Naive thymus-derived CD4-positive, alpha-beta T cell (primary cell): Measurements from ENCODE around the gene CFAP57. TPM values are rescaled to one million over a fixed set of nuclear protein-coding genes. Genes with fewer than 3 reads are reported as not detected.

Source experiments
- ATAC-seq: fragments of 150-1000 bp; cut with Tn5 transposase; 2 replicates; pipeline ENCODE4 v1.10.0; 2021; ENCODE audit warnings: mild to moderate bottlenecking, moderate library complexity
- CTCF ChIA-PET: fragments of 350-600 bp; sonication (Branson Sonifier 250); formaldehyde crosslinking; loops from one replicate; lab custom pipeline; 2021; ENCODE audit warnings: antibody characterized with exemption; lab: Charles Lee
- POLR2A ChIA-PET: fragments of 350-600 bp; sonication (Branson Sonifier 250); formaldehyde crosslinking; loops from one replicate; lab custom pipeline; 2021; ENCODE audit warnings: antibody characterized with exemption, inconsistent platforms; lab: Charles Lee
- DNase-seq, 9 donors: peaks; one replicate each; pipeline versions ENCODE4 v3.0.0 to v3.0.0-alpha.2; 2020 to 2022; ENCODE audit warnings: mixed read lengths in 1 of 9
- H3K27ac ChIP-seq: one replicate; pipeline ENCODE4 v1.7.0; 2013; ENCODE audit warnings: mild to moderate bottlenecking, low read depth, low read length, moderate library complexity
- H3K27me3 ChIP-seq, 2 donors: one replicate each; pipeline ENCODE4 v1.7.0; 2013; ENCODE audit warnings: low read length in 2 of 2, mild to moderate bottlenecking in 2 of 2, moderate library complexity in 2 of 2; ENCODE audit not compliant: control insufficient read depth in 2 of 2, insufficient read depth in 2 of 2
- H3K36me3 ChIP-seq, 3 experiments: 1 replicate in 2 of 3; 2 replicates in 1 of 3; pipeline ENCODE4 v1.7.0; 2013; ENCODE audit warnings: low read length in 3 of 3, mild to moderate bottlenecking in 3 of 3, moderate library complexity in 1 of 3; ENCODE audit not compliant: insufficient read depth in 3 of 3, control insufficient read depth in 2 of 3
- H3K4me1 ChIP-seq, 2 donors: one replicate each; pipeline ENCODE4 v1.7.0; 2013; ENCODE audit warnings: low read length in 2 of 2, mild to moderate bottlenecking in 2 of 2, moderate library complexity in 1 of 2; ENCODE audit not compliant: control insufficient read depth in 2 of 2, insufficient read depth in 2 of 2
- H3K4me3 ChIP-seq: 2 replicates; pipeline ENCODE4 v1.7.0; 2013; ENCODE audit warnings: mild to moderate bottlenecking, low read length
- H3K9me3 ChIP-seq, 3 experiments: 1 replicate in 2 of 3; 2 replicates in 1 of 3; pipeline ENCODE4 v1.7.0; 2013; ENCODE audit warnings: low read length in 3 of 3; ENCODE audit not compliant: control insufficient read depth in 2 of 3
- H3K27ac Mint-ChIP-seq, 9 donors: one replicate each; pipeline ENCODE4 v1.8.0; 2020 to 2022; ENCODE audit warnings: mixed read lengths in 9 of 9, mild to moderate bottlenecking in 8 of 9, moderate library complexity in 5 of 9, inconsistent platforms in 2 of 9
- H3K27me3 Mint-ChIP-seq, 5 donors: one replicate each; pipeline ENCODE4 v1.8.0; 2021 to 2022; ENCODE audit warnings: mixed read lengths in 5 of 5, mild to moderate bottlenecking in 1 of 5
- H3K36me3 Mint-ChIP-seq, 5 donors: one replicate each; pipeline ENCODE4 v1.8.0; 2020 to 2022; ENCODE audit warnings: mixed read lengths in 5 of 5, mild to moderate bottlenecking in 3 of 5, inconsistent platforms in 1 of 5
- H3K4me1 Mint-ChIP-seq, 7 donors: one replicate each; pipeline ENCODE4 v1.8.0; 2020 to 2022; ENCODE audit warnings: mixed read lengths in 7 of 7, mild to moderate bottlenecking in 3 of 7, inconsistent platforms in 1 of 7
- H3K4me3 Mint-ChIP-seq, 10 donors: one replicate each; pipeline ENCODE4 v1.8.0; 2020 to 2022; ENCODE audit warnings: mild to moderate bottlenecking in 10 of 10, mixed read lengths in 10 of 10, moderate library complexity in 6 of 10, inconsistent platforms in 2 of 10
- H3K9me3 Mint-ChIP-seq, 11 donors: one replicate each; pipeline ENCODE4 v1.8.0; 2020 to 2022; ENCODE audit warnings: mixed read lengths in 11 of 11, mild to moderate bottlenecking in 4 of 11, inconsistent platforms in 1 of 11, moderate library complexity in 1 of 11
- intact Hi-C, 2 donors: fragments of 100-400 bp; cut with micrococcal nuclease; formaldehyde crosslinking; loops; one replicate each; pipeline ENCODE4 v1.15.1; 2023
- polyA plus RNA-seq, 2 donors: library from polyadenylated mRNA; unstranded; fragments of 300-500 nt; fragmentation: Illumina TruSeq; gene quantifications; one replicate each; pipeline ENCODE4 v1.2.3, GENCODE V29; 2021
- total RNA-seq, 6 experiments: library from RNA in 5 of 6; stranded (reverse) in 5 of 6; gene quantifications; 1 replicate in 5 of 6; 2 replicates in 1 of 6; pipeline ENCODE4 v1.2.3 and lab custom pipeline; 2021 to 2026

CFAP57 gene
- total RNA-seq (under 1 TPM in 1 of 5 experiments, not detected in 4; 0.07 TPM), polyA plus RNA-seq (not detected), total RNA-seq (lab: John Stamatoyannopoulos, UW) (not detected)

DNA sequence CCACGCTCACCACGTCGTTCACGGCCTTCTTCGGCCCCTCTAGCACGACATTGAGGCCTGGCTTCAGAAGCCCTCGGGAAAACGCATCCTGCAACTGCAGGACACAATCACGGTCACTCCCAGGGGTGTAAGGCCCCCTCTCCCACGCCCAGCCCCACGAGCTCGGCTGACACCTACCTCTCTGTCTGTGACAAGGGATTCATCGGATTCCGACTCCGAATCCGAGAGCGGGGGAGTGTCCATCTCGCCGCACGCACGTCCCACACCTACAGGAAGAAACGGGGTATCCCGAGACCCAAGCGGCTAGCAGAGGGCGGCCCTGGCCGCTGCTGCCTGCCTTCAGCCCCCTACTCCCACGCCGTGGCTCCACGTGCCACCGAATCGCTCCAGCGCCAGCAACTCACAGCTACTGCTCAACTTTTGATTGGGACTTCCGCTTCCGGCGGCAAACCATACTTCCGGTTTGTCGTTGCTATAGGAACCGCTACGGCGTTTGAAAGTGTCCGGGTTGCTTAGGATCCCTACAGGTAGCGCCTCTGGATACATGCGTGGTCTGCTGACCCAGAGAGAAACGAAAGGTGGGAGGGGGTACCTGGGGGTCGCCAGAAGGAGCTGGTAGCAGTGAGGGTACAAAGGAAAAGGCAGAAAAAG lies at the start of gene CFAP57, which contains the start of gene EBNA1BP2:
TSS of gene CFAP57 (plus strand) at position 455 of the 651 bp plus-strand sequence. CDS start 424 bp downstream, outside the sequence.
TSS of gene EBNA1BP2 (minus strand) at position 415 of the 651 bp plus-strand sequence. CDS start at position 243, 172 bp downstream.
- peak within 1 kb of the TSS; percentile 95 for H3K4me3 ChIP-seq
- peaks cover 10 to 13% of the 10 kb centered on the region in 2 donors for H3K4me1 ChIP-seq
- H3K36me3 ChIP-seq: peaks cover 4 to 43% (median 10%) of the 10 kb centered on the region in 3 experiments
- Mint-ChIP-seq H3K4me3 (peak within 1 kb of the TSS; percentile 90 to 100 (median 99)), H3K4me1 (peaks cover 14 to 49% (median 33%) of the 10 kb centered on the region in 7 donors), H3K9me3 (no peaks in the 10 kb centered on the region), H3K36me3 (peaks cover 5 to 28% (median 26%) of the 10 kb centered on the region in 5 donors), H3K27ac (peak within 1 kb of the TSS; percentile 89 to 98 (median 95)), H3K27me3 (peaks cover 14 to 25% (median 19%) of the 10 kb centered on the region in 5 donors)
- ATAC-seq: peak; percentile 82
- H3K9me3 ChIP-seq: no peaks in the 10 kb centered on the region
- intact Hi-C loops: loop anchor here (1.0 to 10.0 kb wide), 20 partner anchors 186 to 1810 kb away; partner anchors contain the start of genes C1orf50 (in 2 of the 2), CDC20 (in 2 of the 2), ERMAP (in 2 of the 2) and IPO13 (in 2 of the 2)
- H3K27ac ChIP-seq: peak within 1 kb of the TSS; percentile 74
- H3K27me3 ChIP-seq: peaks cover 0 to 3% of the 10 kb centered on the region in 2 donors
- peak; percentile 78 to 95 (median 92) for DNase-seq
- CTCF ChIA-PET: no interaction called here
- POLR2A ChIA-PET: interaction anchor here (0.5 to 1.1 kb wide), 8 partner anchors 188 to 1171 kb away, joined by 3 to 4 read pairs (median 3); partner anchors contain the start of genes ELOVL1, MED8, SZT2 and YBX1

DNA sequence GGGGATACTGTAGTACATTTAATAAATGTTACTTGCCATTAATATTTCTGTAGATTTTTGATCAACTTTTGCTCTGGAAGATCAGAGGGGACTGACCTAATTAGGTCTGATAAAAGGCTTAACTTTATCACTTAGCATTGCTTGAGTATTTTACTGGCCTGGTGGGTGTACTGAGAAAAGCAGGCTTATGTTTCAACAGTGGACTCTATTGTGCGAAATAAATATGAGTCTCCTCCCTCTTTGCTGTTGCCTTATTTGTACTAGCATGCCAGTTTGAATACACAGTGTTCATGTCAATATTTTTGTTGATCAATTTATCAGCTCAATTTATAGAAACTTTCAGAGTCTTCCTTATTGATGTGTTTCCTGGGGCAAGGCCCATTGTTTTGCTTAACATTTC lies 49.1 kb upstream of the CFAP57 start:
- Mint-ChIP-seq H3K9me3 (peaks cover 0 to 3% (median 0%) of the 10 kb centered on the region in 11 donors), H3K36me3 (peaks cover 0 to 3% (median 0%) of the 10 kb centered on the region in 5 donors), H3K27ac (no peak overlapping the region), H3K4me1 (no peaks in the 10 kb centered on the region), H3K4me3 (no peak overlapping the region), H3K27me3 (peaks cover 19 to 34% (median 23%) of the 10 kb centered on the region in 5 donors)
- Histone ChIP-seq H3K36me3 (no peaks in the 10 kb centered on the region), H3K4me3 (no peak overlapping the region), H3K27me3 (no peaks in the 10 kb centered on the region), H3K9me3 (no peaks in the 10 kb centered on the region), H3K4me1 (no peaks in the 10 kb centered on the region), H3K27ac (no peak overlapping the region)
- ChIA-PET CTCF (no interaction called here), POLR2A (no interaction called here)
- DNase-seq: no peak
- ATAC-seq: no peak
- intact Hi-C loops: no loop called here

DNA sequence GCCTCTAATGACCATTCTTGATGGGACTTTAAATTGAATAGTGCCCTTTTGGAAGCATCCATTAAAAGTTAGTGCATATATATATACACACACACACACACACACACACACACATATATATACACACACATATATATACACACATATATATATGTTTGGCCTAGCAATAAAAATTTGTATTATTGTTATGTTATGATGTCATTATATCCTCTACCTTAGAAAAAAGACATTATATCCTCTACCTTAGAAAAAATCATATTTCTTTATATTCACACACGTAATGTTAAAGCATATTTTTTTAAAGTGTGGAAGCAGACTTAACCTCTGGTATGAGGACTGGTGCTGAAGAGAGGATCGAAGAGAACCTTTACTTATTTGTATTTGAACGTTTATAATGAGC lies 43.3 kb upstream of the CFAP57 start:
- peaks cover 3 to 4% of the 10 kb centered on the region in 2 donors for H3K27me3 ChIP-seq
- H3K9me3 ChIP-seq: no peaks in the 10 kb centered on the region
- no peak for ATAC-seq
- ChIA-PET CTCF (no interaction called here), POLR2A (no interaction called here)
- no peaks in the 10 kb centered on the region for H3K4me1 ChIP-seq
- H3K4me3 Mint-ChIP-seq: no peak overlapping the region
- H3K9me3 Mint-ChIP-seq: peaks cover 0 to 3% (median 0%) of the 10 kb centered on the region in 11 donors
- H3K36me3 Mint-ChIP-seq: peaks cover 0 to 3% (median 0%) of the 10 kb centered on the region in 5 donors
- no peak for DNase-seq
- no peak overlapping the region for H3K27ac Mint-ChIP-seq
- no peaks in the 10 kb centered on the region for H3K36me3 ChIP-seq
- H3K27ac ChIP-seq: no peak overlapping the region
- intact Hi-C loops: no loop called here
- H3K27me3 Mint-ChIP-seq: peaks cover 23 to 34% (median 26%) of the 10 kb centered on the region in 5 donors
- H3K4me3 ChIP-seq: no peak overlapping the region
- no peaks in the 10 kb centered on the region for H3K4me1 Mint-ChIP-seq

DNA sequence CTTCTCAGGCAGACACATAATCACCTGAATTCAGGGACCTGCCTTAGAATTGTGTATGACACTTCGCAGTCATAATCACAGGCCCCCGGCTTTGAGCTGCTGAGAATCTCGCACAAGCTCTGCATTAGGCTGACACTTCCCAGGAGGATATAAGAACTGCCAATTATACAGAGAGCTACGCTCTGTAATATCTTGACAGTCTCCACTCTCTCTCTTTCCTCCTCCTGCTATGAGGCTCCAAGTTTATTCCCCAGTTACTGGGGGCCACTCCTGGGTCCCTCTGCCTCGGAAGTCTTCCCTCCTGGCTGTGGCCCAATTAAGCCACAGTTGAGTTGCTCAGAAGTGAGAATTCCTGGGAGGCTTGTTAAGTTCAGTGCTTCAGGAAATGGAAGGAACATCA lies 42.7 kb upstream of the CFAP57 start:
- H3K36me3 ChIP-seq: no peaks in the 10 kb centered on the region
- H3K27me3 ChIP-seq: peaks cover 3 to 4% of the 10 kb centered on the region in 2 donors
- POLR2A ChIA-PET: no interaction called here
- DNase-seq: no peak
- Mint-ChIP-seq H3K27ac (no peak overlapping the region), H3K36me3 (peaks cover 0 to 3% (median 0%) of the 10 kb centered on the region in 5 donors), H3K4me3 (no peak overlapping the region), H3K9me3 (peaks cover 0 to 3% (median 0%) of the 10 kb centered on the region in 11 donors), H3K27me3 (peaks cover 23 to 33% (median 26%) of the 10 kb centered on the region in 5 donors), H3K4me1 (no peaks in the 10 kb centered on the region)
- no peak overlapping the region for H3K27ac ChIP-seq
- H3K4me1 ChIP-seq: no peaks in the 10 kb centered on the region
- intact Hi-C loops: no loop called here
- no peaks in the 10 kb centered on the region for H3K9me3 ChIP-seq
- H3K4me3 ChIP-seq: no peak overlapping the region
- CTCF ChIA-PET: no interaction called here
- no peak for ATAC-seq

DNA sequence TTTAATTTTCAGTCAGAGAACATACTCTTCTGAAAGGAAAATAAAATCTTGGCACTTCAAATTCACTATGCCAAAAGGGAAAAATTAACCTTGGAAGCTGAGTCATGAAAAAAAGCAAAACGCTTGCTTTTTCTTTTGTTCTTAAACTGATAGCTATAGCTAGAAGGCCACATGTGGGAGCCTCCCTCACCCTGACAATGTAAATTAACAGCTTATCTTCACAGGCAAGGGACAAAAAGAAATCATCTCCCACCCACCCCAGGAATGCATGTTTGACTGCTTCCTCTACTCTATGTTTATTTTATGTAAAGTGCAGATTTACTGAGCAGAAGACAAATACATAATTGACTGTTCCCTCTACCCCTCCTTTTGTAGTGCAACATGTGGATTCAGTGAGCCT lies 38.1 kb upstream of the CFAP57 start:
- Mint-ChIP-seq H3K27me3 (peaks cover 17 to 35% (median 26%) of the 10 kb centered on the region in 5 donors), H3K4me3 (no peak overlapping the region), H3K27ac (no peak overlapping the region), H3K36me3 (peaks cover 0 to 3% (median 0%) of the 10 kb centered on the region in 5 donors), H3K9me3 (peaks cover 0 to 3% (median 0%) of the 10 kb centered on the region in 11 donors), H3K4me1 (no peaks in the 10 kb centered on the region)
- POLR2A ChIA-PET: no interaction called here
- intact Hi-C loops: no loop called here
- no peak for ATAC-seq
- Histone ChIP-seq H3K9me3 (no peaks in the 10 kb centered on the region), H3K4me3 (no peak overlapping the region), H3K36me3 (no peaks in the 10 kb centered on the region), H3K27ac (no peak overlapping the region), H3K27me3 (peaks cover under 1 to 4% of the 10 kb centered on the region in 2 donors), H3K4me1 (no peaks in the 10 kb centered on the region)
- CTCF ChIA-PET: no interaction called here
- DNase-seq: no peak

DNA sequence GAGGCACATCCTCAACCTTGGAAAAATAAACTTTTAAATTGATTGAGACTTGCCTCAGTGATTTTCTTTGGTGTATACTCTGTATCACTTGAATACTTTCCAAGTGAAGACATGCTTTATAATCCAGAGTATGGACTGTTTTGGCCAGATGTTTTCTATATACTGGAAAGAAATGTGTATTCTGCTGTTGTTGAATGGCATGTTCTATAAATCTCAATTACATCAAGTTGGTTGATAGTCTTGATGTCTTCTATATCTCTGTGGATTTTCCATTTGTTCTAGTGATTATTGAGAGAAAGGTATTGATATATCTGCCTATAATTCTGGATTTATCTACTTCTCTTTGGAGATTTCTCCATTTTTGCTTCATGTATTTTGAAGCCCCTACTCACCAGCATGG lies 37.5 kb upstream of the CFAP57 start:
- Mint-ChIP-seq H3K9me3 (peaks cover 0 to 7% (median 3%) of the 10 kb centered on the region in 11 donors), H3K36me3 (peaks cover 0 to 3% (median 0%) of the 10 kb centered on the region in 5 donors), H3K4me1 (no peaks in the 10 kb centered on the region), H3K27ac (no peak overlapping the region), H3K4me3 (no peak overlapping the region), H3K27me3 (peaks cover 20 to 40% (median 30%) of the 10 kb centered on the region in 5 donors)
- Histone ChIP-seq H3K9me3 (no peaks in the 10 kb centered on the region), H3K27ac (no peak overlapping the region), H3K36me3 (no peaks in the 10 kb centered on the region), H3K4me3 (no peak overlapping the region), H3K4me1 (no peaks in the 10 kb centered on the region), H3K27me3 (peaks cover 0 to 4% of the 10 kb centered on the region in 2 donors)
- intact Hi-C loops: no loop called here
- no peak for DNase-seq
- ATAC-seq: no peak
- POLR2A ChIA-PET: no interaction called here
- CTCF ChIA-PET: no interaction called here
